HT1080 (cell line): ENCODE results near the gene HERC4. TPM values are rescaled to one million over a fixed set of nuclear protein-coding genes. Genes with fewer than 3 reads are reported as not detected.
"Not testable (repeated sequence)": the region's sequence is repeated elsewhere in the genome, so short reads cannot be mapped to it uniquely, and the experiment has no call there.

Experiments used
- DNase-seq: peaks from one replicate; pipeline ENCODE4 v3.0.0-alpha.2; 2015; ENCODE audit warnings: low read depth
- small RNA-seq: library from RNA; depleted of rRNA; stranded (forward); fragments of <200 nt; gene quantifications from one replicate; pipeline ENCODE3, GENCODE V24; 2014
- total RNA-seq: library from RNA; depleted of rRNA; stranded (reverse); fragments of >200 nt; shearing (Covaris generic); gene quantifications from 2 replicates; pipeline ENCODE4 v1.2.3, GENCODE V29; 2014; rRNA removed

The HERC4 gene
- total RNA-seq, 1 experiment from 2014 or later: 30.4 TPM

GRCh38 chr10:67883710-67884312 lies 191.3 kb downstream of the HERC4 start:
- no peak for DNase-seq

GRCh38 chr10:67878133-67878532 lies 196.9 kb downstream of the HERC4 start:
- DNase-seq: no peak

GRCh38 chr10:67877421-67877820 lies 197.7 kb downstream of the HERC4 start:
- not testable (repeated sequence) for DNase-seq

GRCh38 chr10:67875340-67876238 lies 199.5 kb downstream of the HERC4 start:
- DNase-seq: no peak

Small RNA genes within 50 kb of the gene (small RNA-seq; reads per million reads assigned to genes)
- gene RN7SL220P: not detected

Other genes with a start within 250 kb of the HERC4 start
- 0.98 and 2.1 TPM in 2 replicates for gene DNAJC12, start 237.1 kb downstream of the HERC4 start, total RNA-seq
- gene SIRT1, start 190.6 kb downstream of the HERC4 start, total RNA-seq: 10.4 and 12.1 TPM in 2 replicates
- 3.6 and 3.9 TPM in 2 replicates for gene MYPN, start 34.2 kb upstream of the HERC4 start, total RNA-seq
- not detected in 2 replicates for gene ATOH7, start 156.8 kb upstream of the HERC4 start, total RNA-seq